ENCODE data around the gene HBM. TPM values are rescaled to one million over a fixed set of nuclear protein-coding genes. Genes with fewer than 3 reads are reported as not detected.
"Not testable (repeated sequence)": the region's sequence is repeated elsewhere in the genome, so short reads cannot be mapped to it uniquely, and the experiment has no call there.

Gene HBM
- total and polyA plus RNA-seq, 9 donors: 0.78 to 0.92 TPM; not detected in 7

DNA sequence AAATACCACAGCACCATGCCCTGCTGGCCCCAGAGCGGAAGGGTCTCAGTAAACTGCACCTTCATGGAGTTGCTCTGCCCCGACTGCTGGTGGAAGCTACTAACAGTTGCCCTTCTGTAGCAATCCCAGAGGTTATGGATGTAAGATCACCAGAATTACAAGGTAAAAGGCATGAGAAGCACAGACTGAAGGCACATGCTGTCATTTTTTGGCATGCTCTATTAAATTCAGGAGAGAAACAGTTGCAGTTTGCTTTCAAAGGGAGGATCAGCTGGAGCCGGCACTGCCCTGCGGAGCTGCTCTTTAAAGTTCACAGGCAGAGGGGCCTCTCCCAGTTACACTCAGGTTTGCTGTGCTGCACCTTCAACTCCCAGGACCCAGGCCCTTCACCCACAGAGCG, 46.5 kb upstream of the HBM start:
- intact Hi-C loops (cut with DNase I): no loop called here
- Histone ChIP-seq H3K4me1 (ENCODE audit: insufficient read depth) (no peaks in the 10 kb centered on the region), H3K4me3 (no peak overlapping the region), H3K36me3 (no peaks in the 10 kb centered on the region), H3K27me3 (no peaks in the 10 kb centered on the region), H3K9me3 (no peaks in the 10 kb centered on the region), H3K27ac (no peak overlapping the region)
- DNase-seq: no peak
- WGBS, 3 donors: 86 to 93% (median 89%) methylated on average over 5 of the region's 5 CpGs
- TF ChIP-seq EP300 (IDR thresholded peaks at IDR 0.05) (no peak), POLR2A (IDR thresholded peaks at IDR 0.05) (no peak)
- TF ChIP-seq, protein P1, sequence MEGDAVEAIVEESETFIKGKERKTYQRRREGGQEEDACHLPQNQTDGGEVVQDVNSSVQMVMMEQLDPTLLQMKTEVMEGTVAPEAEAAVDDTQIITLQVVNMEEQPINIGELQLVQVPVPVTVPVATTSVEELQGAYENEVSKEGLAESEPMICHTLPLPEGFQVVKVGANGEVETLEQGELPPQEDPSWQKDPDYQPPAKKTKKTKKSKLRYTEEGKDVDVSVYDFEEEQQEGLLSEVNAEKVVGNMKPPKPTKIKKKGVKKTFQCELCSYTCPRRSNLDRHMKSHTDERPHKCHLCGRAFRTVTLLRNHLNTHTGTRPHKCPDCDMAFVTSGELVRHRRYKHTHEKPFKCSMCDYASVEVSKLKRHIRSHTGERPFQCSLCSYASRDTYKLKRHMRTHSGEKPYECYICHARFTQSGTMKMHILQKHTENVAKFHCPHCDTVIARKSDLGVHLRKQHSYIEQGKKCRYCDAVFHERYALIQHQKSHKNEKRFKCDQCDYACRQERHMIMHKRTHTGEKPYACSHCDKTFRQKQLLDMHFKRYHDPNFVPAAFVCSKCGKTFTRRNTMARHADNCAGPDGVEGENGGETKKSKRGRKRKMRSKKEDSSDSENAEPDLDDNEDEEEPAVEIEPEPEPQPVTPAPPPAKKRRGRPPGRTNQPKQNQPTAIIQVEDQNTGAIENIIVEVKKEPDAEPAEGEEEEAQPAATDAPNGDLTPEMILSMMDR (IDR thresholded peaks at IDR 0.05): no peak

DNA sequence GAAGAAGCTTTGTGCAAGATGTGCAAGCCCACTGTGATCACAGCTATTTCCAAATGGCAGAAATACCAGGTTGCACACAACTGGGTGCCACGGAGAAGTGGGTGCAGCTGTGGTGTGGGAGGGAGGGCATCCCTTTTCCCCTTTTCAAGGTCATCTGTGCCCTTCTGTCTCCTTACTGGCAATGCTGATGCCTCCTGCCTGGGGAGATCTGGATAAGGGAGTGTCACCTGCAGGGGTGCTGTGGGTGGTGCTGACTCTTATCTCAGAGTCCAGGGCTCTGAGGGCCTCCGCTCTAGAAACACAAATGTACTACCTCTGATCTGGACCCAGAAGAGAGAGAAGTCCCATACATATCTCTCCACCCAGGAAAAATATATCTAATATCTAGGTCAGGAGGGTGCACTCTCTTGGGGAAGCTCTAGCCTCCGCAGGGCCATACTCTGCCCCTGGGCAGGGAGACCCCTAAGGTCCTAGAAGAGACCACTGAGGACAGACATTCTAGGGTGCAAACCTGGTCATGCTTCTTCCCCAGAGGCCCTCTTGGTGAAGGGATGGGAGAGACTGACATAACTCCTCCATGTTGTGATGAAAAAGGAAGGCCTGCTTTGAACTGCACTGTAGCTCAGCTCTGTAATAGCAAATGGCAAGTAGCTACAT, 45.8 kb upstream of the HBM start:
- Histone ChIP-seq H3K4me1 (ENCODE audit: insufficient read depth) (no peaks in the 10 kb centered on the region), H3K27ac (no peak overlapping the region), H3K9me3 (no peaks in the 10 kb centered on the region), H3K4me3 (no peak overlapping the region), H3K27me3 (no peaks in the 10 kb centered on the region), H3K36me3 (no peaks in the 10 kb centered on the region)
- DNase-seq: no peak
- WGBS, 3 donors: 81 to 88% (median 84%) methylated on average over 3 of the region's 3 CpGs
- TF ChIP-seq POLR2A (IDR thresholded peaks at IDR 0.05) (no peak), EP300 (IDR thresholded peaks at IDR 0.05) (no peak)
- TF ChIP-seq, protein P1 (IDR thresholded peaks at IDR 0.05): no peak
- intact Hi-C loops (cut with DNase I): no loop called here

DNA sequence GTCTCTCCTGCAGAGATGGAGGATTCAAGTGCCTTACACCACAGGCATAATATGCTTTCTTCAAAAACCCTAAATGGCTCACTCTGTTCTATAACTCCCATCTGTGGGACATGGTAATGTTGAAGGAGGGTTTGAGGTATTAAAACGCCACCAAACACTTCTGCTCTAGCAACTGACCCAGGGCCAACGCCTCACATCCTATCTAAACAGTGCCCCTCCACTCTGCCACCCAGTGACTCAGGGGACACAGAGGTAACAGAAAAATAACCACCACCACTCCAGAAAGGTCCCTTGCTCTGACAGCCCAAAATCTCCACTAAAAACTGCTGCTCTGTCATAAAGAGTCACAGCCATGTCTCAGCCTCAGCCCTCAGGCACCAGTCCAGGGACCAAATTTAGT, 45.0 kb upstream of the HBM start:
- intact Hi-C loops (cut with DNase I): no loop called here
- Histone ChIP-seq H3K9me3 (no peaks in the 10 kb centered on the region), H3K36me3 (no peaks in the 10 kb centered on the region), H3K4me3 (no peak overlapping the region), H3K4me1 (ENCODE audit: insufficient read depth) (no peaks in the 10 kb centered on the region), H3K27ac (no peak overlapping the region), H3K27me3 (no peaks in the 10 kb centered on the region)
- DNase-seq: no peak
- 90 to 97% (median 93%) methylated on average over 2 of the region's 2 CpGs for WGBS, 3 donors
- TF ChIP-seq, protein P1 (IDR thresholded peaks at IDR 0.05): no peak
- TF ChIP-seq POLR2A (IDR thresholded peaks at IDR 0.05) (no peak), EP300 (IDR thresholded peaks at IDR 0.05) (no peak)

DNA sequence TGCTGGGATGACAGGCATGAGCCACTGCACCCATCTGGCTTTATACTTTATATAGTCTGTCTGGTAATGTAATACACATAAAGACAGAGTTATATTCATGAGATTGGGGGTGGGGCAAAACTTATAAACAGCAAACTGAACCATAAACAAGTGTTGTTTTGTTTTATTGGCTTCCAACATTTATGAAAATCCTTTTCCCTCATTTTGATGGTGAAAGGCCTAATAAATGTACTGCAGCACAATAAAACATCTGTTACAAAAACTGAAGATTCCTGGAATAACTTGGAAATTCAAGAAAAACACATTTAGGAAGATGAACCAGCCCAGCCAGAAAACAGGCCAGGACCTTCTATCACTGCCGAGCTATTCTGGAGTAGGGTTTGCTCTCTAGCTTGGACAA, 43.4 kb upstream of the HBM start:
- Histone ChIP-seq H3K4me1 (ENCODE audit: insufficient read depth) (no peaks in the 10 kb centered on the region), H3K9me3 (no peaks in the 10 kb centered on the region), H3K4me3 (no peak overlapping the region), H3K27me3 (no peaks in the 10 kb centered on the region), H3K27ac (no peak overlapping the region), H3K36me3 (no peaks in the 10 kb centered on the region)
- intact Hi-C loops (cut with DNase I): no loop called here
- TF ChIP-seq, protein P1 (IDR thresholded peaks at IDR 0.05): no peak
- no peak for TF ChIP-seq EP300 (IDR thresholded peaks at IDR 0.05)
- TF ChIP-seq POLR2A (IDR thresholded peaks at IDR 0.05): no peak
- DNase-seq: no peak
- 13 to 32% (median 17%) methylated on average over 1 of the region's 1 CpG for WGBS, 3 donors

DNA sequence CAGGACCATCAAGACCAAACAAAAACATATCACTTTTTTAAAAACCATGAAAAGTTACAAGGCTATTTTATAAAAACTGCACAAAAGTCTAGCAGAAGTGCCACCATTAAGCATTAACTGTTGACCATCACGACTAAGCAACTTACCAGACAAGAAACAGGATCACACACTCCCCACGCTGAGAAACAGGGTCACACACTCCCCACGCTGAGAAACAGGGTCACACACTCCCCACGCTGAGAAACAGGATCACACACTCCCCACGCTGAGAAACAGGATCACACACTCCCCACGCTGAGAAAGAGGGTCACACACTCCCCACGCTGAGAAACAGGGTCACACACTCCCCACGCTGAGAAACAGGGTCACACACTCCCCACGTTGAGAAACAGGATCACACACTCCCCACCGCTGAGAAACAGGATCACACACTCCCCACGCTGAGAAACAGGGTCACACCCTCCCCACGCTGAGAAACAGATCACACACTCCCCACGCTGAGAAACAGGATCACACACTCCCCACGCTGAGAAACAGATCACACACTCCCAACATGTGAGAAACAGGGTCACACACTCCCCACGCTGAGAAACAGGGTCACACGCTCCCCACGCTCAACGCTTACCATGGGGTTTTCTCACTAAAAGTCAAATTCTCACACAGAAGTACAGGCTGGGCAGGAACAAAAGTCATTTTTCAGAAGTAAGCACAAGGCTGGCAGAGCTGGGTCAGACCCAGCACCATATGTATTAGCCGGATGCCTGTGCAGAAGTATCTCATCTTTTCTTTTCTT, 42.0 kb upstream of the HBM start:
- DNase-seq; intact Hi-C loops (cut with DNase I); H3K27me3 ChIP-seq; H3K4me1 ChIP-seq (ENCODE audit: insufficient read depth); H3K27ac ChIP-seq; H3K36me3 ChIP-seq; H3K4me3 ChIP-seq; H3K9me3 ChIP-seq: not testable (repeated sequence)
- 81 to 85% (median 85%) methylated on average over 18 to 19 of the region's 19 CpGs for WGBS, 3 donors
